Prostate gland (tissue), 2 donors: Measurements from ENCODE around the gene PILRA. TPM values are rescaled to one million over a fixed set of nuclear protein-coding genes. Genes with fewer than 3 reads are reported as not detected.

Experiments
- DNase-seq: peaks from one replicate; pipeline ENCODE4 v3.0.0-alpha.2; 2019; ENCODE audit warnings: low spot score
- H3K27ac ChIP-seq, 2 donors: fragments of 200-600 bp; sonication (generic); 2 replicates each; pipeline ENCODE4 v1.5.1; 2017 to 2019
- H3K27me3 ChIP-seq: fragments of 200-600 bp; sonication (generic); replicated peaks from 2 replicates; pipeline ENCODE4 v1.5.1; 2019; ENCODE audit not compliant: insufficient read depth
- H3K36me3 ChIP-seq, 2 donors: fragments of 200-600 bp; sonication (generic); 1 replicate in 1 of 2; 2 replicates in 1 of 2; pipeline versions ENCODE4 v1.5.1 to v1.8.1; 2017 to 2019
- H3K4me1 ChIP-seq: fragments of 200-600 bp; sonication (generic); replicated peaks from 2 replicates; pipeline ENCODE4 v1.5.1; 2019
- H3K4me3 ChIP-seq, 2 donors: fragments of 200-600 bp; sonication (generic); 2 replicates each; pipeline ENCODE4 v1.5.1; 2017 to 2019
- H3K9me3 ChIP-seq: fragments of 200-600 bp; sonication (generic); 2 replicates; pipeline ENCODE4 v1.5.1; 2017
- CTCF ChIP-seq, 4 experiments: fragments of 200-600 bp in 2 of 4; fragments of 450-650 bp in 2 of 4; sonication (generic) in 2 of 4; IDR thresholded peaks; 1 replicate in 3 of 4; 2 replicates in 1 of 4; pipeline ENCODE4 v1.5.1; 2016 to 2019; ENCODE audit warnings: antibody characterized with exemption in 4 of 4, mild to moderate bottlenecking in 2 of 4, moderate library complexity in 2 of 4
- POLR2A ChIP-seq: fragments of 450-650 bp; IDR thresholded peaks from one replicate; pipeline ENCODE4 v1.6.1; 2016; ENCODE audit warnings: antibody characterized with exemption, mild to moderate bottlenecking
- POLR2AphosphoS5 ChIP-seq: sonication (generic); formaldehyde crosslinking; IDR thresholded peaks from one replicate; pipeline ENCODE4 v1.6.1; 2017; ENCODE audit warnings: antibody characterized with exemption
- WGBS: methylation state at CpG from one replicate; pipeline ENCODE4 v1.1.5; 2018; 5-methylcytosine and 5-hydroxymethylcytosine counted together
- intact Hi-C: fragments of 100-400 bp; cut with DNase I; formaldehyde crosslinking; loops from one replicate; pipeline ENCODE4 v1.14.2; 2022
- total RNA-seq, 2 donors: library from RNA; depleted of rRNA; stranded (reverse); fragments of >200 nt; gene quantifications; one replicate each; pipeline ENCODE4 v1.1.0, GENCODE V29; 2016

PILRA gene
- total RNA-seq, 2 donors from 2014 or later: 4.9 to 11.9 TPM

GRCh38 chr7:100353685-100354330 is 19.5 kb upstream of the PILRA start:
- Histone ChIP-seq H3K9me3 (no peaks in the 10 kb centered on the region), H3K36me3 (no peaks in the 10 kb centered on the region), H3K4me3 (no peak overlapping the region), H3K27ac (no peak overlapping the region), H3K4me1 (no peaks in the 10 kb centered on the region), H3K27me3 (no peaks in the 10 kb centered on the region)
- intact Hi-C loops: no loop called here
- TF ChIP-seq POLR2A (no peak), POLR2AphosphoS5 (no peak), CTCF (IDR thresholded peaks at IDR 0.05) (no peak)
- no peak for DNase-seq
- WGBS: 91% methylated on average over 6 of the region's 6 CpGs

GRCh38 chr7:100356416-100357068 is 16.7 kb upstream of the PILRA start:
- TF ChIP-seq CTCF (IDR thresholded peaks at IDR 0.05): no peak
- TF ChIP-seq POLR2AphosphoS5: no peak
- no peak for TF ChIP-seq POLR2A
- Histone ChIP-seq H3K27me3 (no peaks in the 10 kb centered on the region), H3K36me3 (peaks cover 0 to 26% of the 10 kb centered on the region in 2 donors), H3K4me3 (no peak overlapping the region), H3K9me3 (no peaks in the 10 kb centered on the region), H3K4me1 (no peaks in the 10 kb centered on the region), H3K27ac (no peak overlapping the region)
- 82% methylated on average over 8 of the region's 8 CpGs for WGBS
- no peak for DNase-seq
- intact Hi-C loops: no loop called here

GRCh38 chr7:100357131-100357561 is 16.1 kb upstream of the PILRA start:
- H3K4me1 ChIP-seq: no peaks in the 10 kb centered on the region
- no peak for DNase-seq
- H3K36me3 ChIP-seq: peaks cover 0 to 26% of the 10 kb centered on the region in 2 donors
- H3K27me3 ChIP-seq: no peaks in the 10 kb centered on the region
- intact Hi-C loops: no loop called here
- no peaks in the 10 kb centered on the region for H3K9me3 ChIP-seq
- TF ChIP-seq POLR2AphosphoS5: no peak
- no peak overlapping the region for H3K4me3 ChIP-seq
- WGBS: 100% methylated on average over 6 of the region's 6 CpGs
- no peak overlapping the region for H3K27ac ChIP-seq

- H3K4me1 ChIP-seq: no peaks in the 10 kb centered on the region
- WGBS: 67% methylated on average over 11 of the region's 11 CpGs
- no peaks in the 10 kb centered on the region for H3K27me3 ChIP-seq
- H3K4me3 ChIP-seq: no peak within 1 kb of the TSS
- TF ChIP-seq CTCF (IDR thresholded peaks at IDR 0.05): no peak
- no peak for TF ChIP-seq POLR2AphosphoS5
- TF ChIP-seq POLR2A: no peak
- no peak for DNase-seq
- no peaks in the 10 kb centered on the region for H3K9me3 ChIP-seq
- intact Hi-C loops: no loop called here
- no peak within 1 kb of the TSS for H3K27ac ChIP-seq
- H3K36me3 ChIP-seq: peaks cover 2 to 26% of the 10 kb centered on the region in 2 donors
These were observed 15.0 kb upstream of the PILRA start, which contains the start of gene PILRB for GRCh38 chr7:100358027-100358856. Gene PILRB (plus strand): TSS chr7:100358117. CDS start chr7:100358303, 186 bp downstream.

- WGBS: 98% methylated on average over 8 of the region's 8 CpGs
- peaks cover 2 to 26% of the 10 kb centered on the region in 2 donors for H3K36me3 ChIP-seq
- H3K4me1 ChIP-seq: no peaks in the 10 kb centered on the region
- H3K4me3 ChIP-seq: no peak overlapping the region
- no peaks in the 10 kb centered on the region for H3K9me3 ChIP-seq
- no peak for DNase-seq
- intact Hi-C loops: no loop called here
- H3K27me3 ChIP-seq: no peaks in the 10 kb centered on the region
- H3K27ac ChIP-seq: no peak overlapping the region
- TF ChIP-seq POLR2AphosphoS5 (no peak), POLR2A (no peak), CTCF (IDR thresholded peaks at IDR 0.05) (no peak)
These were observed 14.5 kb upstream of the PILRA start for GRCh38 chr7:100358857-100359212.
